A549 (cell line): ENCODE measurements around the gene SLC2A5. TPM values are rescaled to one million over a fixed set of nuclear protein-coding genes. Genes with fewer than 3 reads are reported as not detected.

Experiments
- ATAC-seq, 2 experiments: fragments of 200-7000 bp in 1 of 2; fragments of >200 bp in 1 of 2; cut with Nextera tagmentation in 1 of 2; cut with Tn5 transposase in 1 of 2; 3 replicates each; pipeline versions ENCODE4 v1.8.0 to v1.9.1; 2018 to 2020; ENCODE audit warnings: mild to moderate bottlenecking in 1 of 2, moderate library complexity in 1 of 2
- CTCF ChIA-PET: fragments of 300-600 bp; sonication (Branson Sonifier 250); formaldehyde crosslinking; extraction: SDS; loops from one replicate; lab custom pipeline; 2021; ENCODE audit warnings: antibody characterized with exemption, inconsistent platforms; lab: Yijun Ruan, JAX
- POLR2A ChIA-PET: fragments of 350-600 bp; formaldehyde crosslinking; extraction: SDS; loops from one replicate; lab custom pipeline; 2021; ENCODE audit warnings: antibody characterized with exemption, inconsistent platforms; lab: Yijun Ruan, JAX
- DNase-seq, 2 experiments: peaks; one replicate each; pipeline versions ENCODE4 v3.0.0 to v3.0.0-alpha.2; 2011 to 2016; ENCODE audit warnings: low read depth in 1 of 2, low spot score in 1 of 2
- FAIRE-seq: peaks from 2 replicates; lab custom pipeline; 2011; peaks lifted over from hg19 to GRCh38; lab: Jason Lieb, UNC
- H3K27ac ChIP-seq, 2 experiments: fragments of >200 bp; sonication (Bioruptor Twin); formaldehyde crosslinking; 3 replicates each; pipeline ENCODE4 v1.5.1; 2016 to 2017
- H3K4me1 ChIP-seq: fragments of >200 bp; sonication (Bioruptor Twin); formaldehyde crosslinking; 3 replicates; pipeline ENCODE4 v1.6.1; 2016
- H3K4me2 ChIP-seq: fragments of >200 bp; sonication (Bioruptor Twin); formaldehyde crosslinking; 3 replicates; pipeline ENCODE4 v1.6.1; 2016
- H3K4me3 ChIP-seq: fragments of >200 bp; sonication (Bioruptor Twin); formaldehyde crosslinking; 3 replicates; pipeline ENCODE4 v1.5.1; 2016
- H3K9me3 ChIP-seq: fragments of >200 bp; sonication (Bioruptor Twin); formaldehyde crosslinking; 3 replicates; pipeline ENCODE4 v1.6.1; 2016
- BHLHE40 ChIP-seq: IDR thresholded peaks from 2 replicates; pipeline ENCODE4 v1.6.1; 2012; ENCODE audit warnings: low read depth, low read length, inconsistent platforms
- CHD2 ChIP-seq: fragments of 150-350 bp; IDR thresholded peaks from 2 replicates; pipeline ENCODE4 v1.6.1; 2014; ENCODE audit warnings: low read length; ENCODE audit not compliant: partially characterized antibody
- CTCF ChIP-seq: fragments of >200 bp; sonication (Bioruptor Twin); formaldehyde crosslinking; IDR thresholded peaks from 3 replicates; pipeline ENCODE4 v1.5.1; 2016
- E2F6 ChIP-seq: IDR thresholded peaks from 2 replicates; pipeline ENCODE4 v1.6.1; 2012; ENCODE audit warnings: low read depth, borderline replicate concordance
- EHMT2 ChIP-seq: fragments of 200-600 bp; sonication (generic); IDR thresholded peaks from 2 replicates; pipeline ENCODE4 v1.6.1; 2016; ENCODE audit warnings: antibody characterized with exemption, low read depth, mild to moderate bottlenecking, moderate library complexity
- ELK1 ChIP-seq: fragments of 150-350 bp; IDR thresholded peaks from 2 replicates; pipeline ENCODE4 v1.6.1; 2014; ENCODE audit warnings: low read depth, mild to moderate bottlenecking, low read length
- EP300 ChIP-seq, 2 experiments: fragments of >200 bp; sonication (Bioruptor Twin); formaldehyde crosslinking; IDR thresholded peaks; 2 replicates in 1 of 2; 3 replicates in 1 of 2; pipeline ENCODE4 v1.6.1; 2016 to 2017
- ESRRA ChIP-seq: fragments of 150-350 bp; IDR thresholded peaks from 2 replicates; pipeline ENCODE4 v1.6.1; 2014; ENCODE audit warnings: mild to moderate bottlenecking, low read length, borderline replicate concordance
- FOSB ChIP-seq: fragments of 250-450 bp; sonication (Bioruptor Pico); IDR thresholded peaks from 2 replicates; pipeline ENCODE4 v1.5.0; 2020; ENCODE audit warnings: mild to moderate bottlenecking, moderate library complexity
- FOSL2 ChIP-seq, 2 experiments: fragments of 450-650 bp in 1 of 2; fragments of >200 bp in 1 of 2; sonication (Bioruptor Twin) in 1 of 2; formaldehyde crosslinking; IDR thresholded peaks; 2 replicates each; pipeline versions ENCODE4 v1.5.0 to v1.6.1; 2016 to 2020; ENCODE audit warnings: mild to moderate bottlenecking in 1 of 2, moderate library complexity in 1 of 2
- FOXS1 ChIP-seq: fragments of 250-450 bp; sonication (Bioruptor Pico); IDR thresholded peaks from 2 replicates; pipeline ENCODE4 v1.5.0; 2020; ENCODE audit warnings: mild to moderate bottlenecking, moderate library complexity
- HOXB5 ChIP-seq: fragments of 250-450 bp; sonication (Bioruptor Pico); IDR thresholded peaks from 2 replicates; pipeline ENCODE4 v1.5.0; 2020; ENCODE audit warnings: mild to moderate bottlenecking, moderate library complexity
- JUN ChIP-seq, 2 experiments: fragments of >200 bp; sonication (Bioruptor Twin); formaldehyde crosslinking; IDR thresholded peaks; 2 replicates in 1 of 2; 3 replicates in 1 of 2; pipeline ENCODE4 v1.6.1; 2016 to 2017
- JUNB ChIP-seq: fragments of >200 bp; sonication (Bioruptor Twin); formaldehyde crosslinking; IDR thresholded peaks from 2 replicates; pipeline ENCODE4 v1.6.1; 2016
- KDM1A ChIP-seq: fragments of 200-600 bp; sonication (generic); IDR thresholded peaks from 2 replicates; pipeline ENCODE4 v1.6.1; 2016; ENCODE audit warnings: low read depth, mild to moderate bottlenecking
- MAFK ChIP-seq: fragments of 450-650 bp; IDR thresholded peaks from 2 replicates; pipeline ENCODE4 v1.6.1; 2014; ENCODE audit not compliant: partially characterized antibody
- MYC ChIP-seq: IDR thresholded peaks from 2 replicates; pipeline ENCODE4 v1.6.1; 2012; ENCODE audit warnings: mild to moderate bottlenecking, inconsistent platforms, low read length, improper control_type of control experiment, borderline replicate concordance
- NFE2L2 ChIP-seq: fragments of 150-350 bp; conservative IDR thresholded peaks from 2 replicates; pipeline ENCODE4 v1.6.1; 2014; ENCODE audit warnings: low read length
- PBX3 ChIP-seq: IDR thresholded peaks from 2 replicates; pipeline ENCODE4 v1.6.1; 2012
- PHF8 ChIP-seq: fragments of 200-600 bp; sonication (generic); IDR thresholded peaks from 2 replicates; pipeline ENCODE4 v1.6.1; 2016; ENCODE audit warnings: low read depth, mild to moderate bottlenecking, antibody characterized with exemption, moderate library complexity, borderline replicate concordance
- RAD21 ChIP-seq, 2 experiments: fragments of >200 bp in 1 of 2; sonication (Bioruptor Twin) in 1 of 2; formaldehyde crosslinking in 1 of 2; IDR thresholded peaks in 1 of 2; conservative IDR thresholded peaks in 1 of 2; 2 replicates in 1 of 2; 3 replicates in 1 of 2; pipeline ENCODE4 v1.6.1; 2012 to 2018; ENCODE audit warnings: inconsistent platforms in 1 of 2
- RCOR1 ChIP-seq: fragments of 150-350 bp; IDR thresholded peaks from 2 replicates; pipeline ENCODE4 v1.6.1; 2014; ENCODE audit warnings: antibody characterized with exemption, low read length, low read depth
- RNF2 ChIP-seq: fragments of 200-600 bp; sonication (generic); IDR thresholded peaks from 2 replicates; pipeline ENCODE4 v1.6.1; 2016; ENCODE audit warnings: low read depth, mild to moderate bottlenecking, antibody characterized with exemption, moderate library complexity, borderline replicate concordance
- SREBF2 ChIP-seq: fragments of 450-650 bp; IDR thresholded peaks from 2 replicates; pipeline ENCODE4 v1.6.1; 2014; ENCODE audit warnings: mild to moderate bottlenecking, moderate library complexity
- TP53 ChIP-seq: fragments of 250-450 bp; sonication (Bioruptor Pico); IDR thresholded peaks from 2 replicates; pipeline ENCODE4 v1.5.0; 2021; ENCODE audit warnings: mild to moderate bottlenecking, moderate library complexity
- WGBS: methylation state at CpG from one replicate; pipeline ENCODE4 v1.1.6; 2017; ENCODE audit errors: missing lambda C conversion rate; 5-methylcytosine and 5-hydroxymethylcytosine counted together
- polyA plus RNA-seq, 4 experiments: library from polyadenylated mRNA; depleted of rRNA in 3 of 4; stranded (reverse); fragments of >200 nt; fragmentation: RNase III in 1 of 4; extraction: RNeasy Plus Mini Kit Qiagen cat#74134 plus additional on column Dnase treatment in 1 of 4; gene quantifications; 2 replicates in 3 of 4; 3 replicates in 1 of 4; pipeline ENCODE4 v1.2.3, GENCODE V29; 2011 to 2017

Gene SLC2A5
- polyA plus RNA-seq, 2 of the 4 experiments (the other 2 are of a cell fraction) = 0.12 to 0.19 TPM

GRCh38 chr1:9052272-9053049 is 17.0 kb downstream of the SLC2A5 start:
- ATAC-seq = no peak
- ChIA-PET CTCF (no interaction called here), POLR2A (no interaction called here)
- WGBS = 69% methylated on average over 6 of the region's 6 CpGs
- Histone ChIP-seq H3K9me3 (no peaks in the 10 kb centered on the region), H3K4me2 (no peak overlapping the region), H3K27ac (no peak overlapping the region), H3K4me1 (no peaks in the 10 kb centered on the region), H3K4me3 (no peak overlapping the region)
- FAIRE-seq = no peak
- TF ChIP-seq RNF2 (no peak), MAFK (no peak), FOSL2 (IDR thresholded peaks at IDR 0.05) (no peak), FOSL2 (CRISPR knock-in tag; IDR thresholded peaks at IDR 0.05) (no peak), NFE2L2 (no peak), EP300 (IDR thresholded peaks at IDR 0.05) (no peak), PHF8 (no peak), E2F6 (no peak), EHMT2 (no peak), CHD2 (no peak), BHLHE40 (no peak), JUNB (no peak)
- DNase-seq = no peak

- ChIA-PET CTCF (interaction anchor here (3.0 kb wide), 1 partner anchor 46 kb away, joined by 12 read pairs; no protein-coding TSS in a partner anchor), POLR2A (no interaction called here)
- DNase-seq = no peak
- TF ChIP-seq BHLHE40 (no peak), CTCF (no peak), FOXS1 (no peak), ESRRA (no peak), HOXB5 (CRISPR knock-in tag) (no peak)
- no peak overlapping the region for H3K4me2 ChIP-seq
- no peak for FAIRE-seq
- H3K4me3 ChIP-seq = no peak overlapping the region
- H3K4me1 ChIP-seq = no peaks in the 10 kb centered on the region
- 92% methylated on average over 1 of the region's 1 CpG for WGBS
- no peak for ATAC-seq
- H3K9me3 ChIP-seq = no peaks in the 10 kb centered on the region
- no peak overlapping the region for H3K27ac ChIP-seq
Measured at GRCh38 chr1:9051379-9051778, 18.1 kb downstream of the SLC2A5 start.

GRCh38 chr1:9050803-9051202 is 18.6 kb downstream of the SLC2A5 start:
- no peak overlapping the region for H3K4me2 ChIP-seq
- TF ChIP-seq ELK1 = no peak
- no peak for TF ChIP-seq JUN (IDR thresholded peaks at IDR 0.05)
- TF ChIP-seq RCOR1 = no peak
- TF ChIP-seq MYC = no peak
- TF ChIP-seq KDM1A = no peak
- no peak for TF ChIP-seq RAD21 (conservative IDR thresholded peaks at IDR 0.05 in 1 of 2, IDR thresholded peaks at IDR 0.05 in 1 of 2)
- no peak for TF ChIP-seq E2F6
- TF ChIP-seq SREBF2 = no peak
- no peak for TF ChIP-seq TP53 (CRISPR knock-in tag)
- no peak for TF ChIP-seq PBX3
- TF ChIP-seq FOSB = no peak
- TF ChIP-seq CHD2 = no peak
- H3K4me3 ChIP-seq = no peak overlapping the region
- ChIA-PET CTCF (interaction anchor here (3.0 kb wide), 1 partner anchor 46 kb away, joined by 12 read pairs; no protein-coding TSS in a partner anchor), POLR2A (no interaction called here)
- no peaks in the 10 kb centered on the region for H3K9me3 ChIP-seq
- no peaks in the 10 kb centered on the region for H3K4me1 ChIP-seq
- H3K27ac ChIP-seq = no peak overlapping the region
- no peak for DNase-seq
- 41% methylated on average over 3 of the region's 3 CpGs for WGBS
- no peak for ATAC-seq
- no peak for FAIRE-seq
